Neural progenitor cell (in vitro differentiated cells): ENCODE measurements around the gene CHST4.

Source experiments
- CTCF ChIP-seq: fragments of 200-600 bp; sonication (generic); IDR thresholded peaks from 2 replicates; pipeline ENCODE4 v1.5.1; 2017; ENCODE audit warnings: antibody characterized with exemption, mild to moderate bottlenecking
- EZH2 ChIP-seq: fragments of 200-600 bp; sonication (generic); IDR thresholded peaks from 2 replicates; pipeline ENCODE4 v1.6.1; 2017; ENCODE audit warnings: antibody characterized with exemption, mild to moderate bottlenecking, moderate library complexity
- EZH2phosphoT487 ChIP-seq: fragments of 200-600 bp; sonication (generic); IDR thresholded peaks from 2 replicates; pipeline ENCODE4 v1.6.1; 2017; ENCODE audit warnings: antibody characterized with exemption

GRCh38 chr16:71585318-71585703 is 59.1 kb downstream of the CHST4 start:
- no peak for TF ChIP-seq EZH2
- TF ChIP-seq CTCF = no peak
- no peak for TF ChIP-seq EZH2phosphoT487
